ENCODE data around the gene MASP2. TPM values are rescaled to one million over a fixed set of nuclear protein-coding genes. Genes with fewer than 3 reads are reported as not detected.
A peak's percentile ranks its signal among the peaks of the same experiment; 100 is the strongest.

Gene MASP2
- total RNA-seq, 1 experiment from 2014 or later = 0.25 TPM

GRCh38 chr1:11045428-11046269, 1.4 kb downstream of the MASP2 start:
- no peaks in the 10 kb centered on the region for H3K9me2 ChIP-seq (ENCODE audit: insufficient read depth)
- H3K79me2 ChIP-seq (ENCODE audit: insufficient read depth, low read length) = no peaks in the 10 kb centered on the region
- H4K20me1 ChIP-seq (ENCODE audit: insufficient read depth) = no peaks in the 10 kb centered on the region
- H3K27ac ChIP-seq (ENCODE audit: low read depth, low read length) = no peak overlapping the region
- no peaks in the 10 kb centered on the region for H3K4me1 ChIP-seq (ENCODE audit: control insufficient read depth in 1 of 2, insufficient read depth in 2 of 2, low read length in 2 of 2)
- ChIA-PET RAD21 (ENCODE audit: low non-redundant PET in 1 of 2, low total read pairs in 2 of 2, uncharacterized antibody in 2 of 2, unreplicated experiment in 2 of 2) (no interaction called here), POLR2A (no interaction called here), CTCF (interaction anchor here (1.4 kb wide), 1 partner anchor 8 kb away, joined by 5 read pairs; no protein-coding TSS in a partner anchor)
- no peak overlapping the region for H3K9ac ChIP-seq (ENCODE audit: low read length)
- no peak for DNase-seq (ENCODE audit: low read depth, low spot score)
- no peak for TF ChIP-seq TCF7L2 (IDR thresholded peaks at IDR 0.05; ENCODE audit: borderline replicate concordance, extremely low read depth, insufficient read depth, insufficient read length)
- no peak for TF ChIP-seq CBX3 (IDR thresholded peaks at IDR 0.05; ENCODE audit: low read depth)
- no peak for TF ChIP-seq POLR2AphosphoS5 (IDR thresholded peaks at IDR 0.05; ENCODE audit: low read depth, low read length)
- TF ChIP-seq EGR1 (IDR thresholded peaks at IDR 0.05; ENCODE audit: low read depth) = no peak
- no peak overlapping the region for H3K4me3 ChIP-seq (replicated peaks in 1 of 2; ENCODE audit: low read depth in 1 of 2, low read length in 2 of 2)
- no peaks in the 10 kb centered on the region for H3K36me3 ChIP-seq (ENCODE audit: control insufficient read depth in 1 of 2, insufficient read depth in 2 of 2, low read length in 2 of 2)
- H2AFZ ChIP-seq (ENCODE audit: low read depth, low read length, poor library complexity, severe bottlenecking) = no peak overlapping the region
- BruUV-seq (replicated peaks) = no TSS peak
- H3K4me2 ChIP-seq (ENCODE audit: low read length) = no peak overlapping the region
- H3K27me3 ChIP-seq (ENCODE audit: insufficient read depth, low read length) = no peaks in the 10 kb centered on the region
- no peaks in the 10 kb centered on the region for H3K9me3 ChIP-seq (ENCODE audit: control insufficient read depth in 1 of 2, insufficient read depth in 1 of 2, low read depth in 1 of 2, low read length in 2 of 2)
- ATAC-seq = peak; percentile 64
- intact Hi-C loops (cut with micrococcal nuclease) = no loop called here

- Histone ChIP-seq H4K20me1 (ENCODE audit: insufficient read depth) (no peaks in the 10 kb centered on the region), H3K79me2 (ENCODE audit: insufficient read depth, low read length) (no peaks in the 10 kb centered on the region), H3K27ac (ENCODE audit: low read depth, low read length) (no peak overlapping the region), H3K4me1 (ENCODE audit: control insufficient read depth in 1 of 2, insufficient read depth in 2 of 2, low read length in 2 of 2) (no peaks in the 10 kb centered on the region), H3K9me3 (ENCODE audit: control insufficient read depth in 1 of 2, insufficient read depth in 1 of 2, low read depth in 1 of 2, low read length in 2 of 2) (no peaks in the 10 kb centered on the region), H3K4me2 (ENCODE audit: low read length) (no peak overlapping the region), H2AFZ (ENCODE audit: low read depth, low read length, poor library complexity, severe bottlenecking) (no peak overlapping the region), H3K27me3 (ENCODE audit: insufficient read depth, low read length) (no peaks in the 10 kb centered on the region), H3K9me2 (ENCODE audit: insufficient read depth) (no peaks in the 10 kb centered on the region), H3K9ac (ENCODE audit: low read length) (no peak overlapping the region), H3K36me3 (ENCODE audit: control insufficient read depth in 1 of 2, insufficient read depth in 2 of 2, low read length in 2 of 2) (no peaks in the 10 kb centered on the region), H3K4me3 (replicated peaks in 1 of 2; ENCODE audit: low read depth in 1 of 2, low read length in 2 of 2) (no peak overlapping the region)
- ChIA-PET RAD21 (ENCODE audit: low non-redundant PET in 1 of 2, low total read pairs in 2 of 2, uncharacterized antibody in 2 of 2, unreplicated experiment in 2 of 2) (no interaction called here), CTCF (interaction anchor here (1.4 kb wide), 1 partner anchor 7 kb away, joined by 5 read pairs; no protein-coding TSS in a partner anchor), POLR2A (no interaction called here)
- peak; percentile 10; the same call in 1 of the 2 replicates for ATAC-seq
- intact Hi-C loops (cut with micrococcal nuclease) = no loop called here
- TF ChIP-seq YY1 (IDR thresholded peaks at IDR 0.05; ENCODE audit: extremely low read depth, insufficient replicate concordance, low read depth, low read length) (no peak), RAD21 (IDR thresholded peaks at IDR 0.05; ENCODE audit: low read depth) (no peak), MAX (IDR thresholded peaks at IDR 0.05) (no peak), ATF3 (IDR thresholded peaks at IDR 0.05) (no peak), ZNF274 (IDR thresholded peaks at IDR 0.05; ENCODE audit: low read depth, low read length) (no peak), EZH2 (IDR thresholded peaks at IDR 0.05) (no peak), CTCF (IDR thresholded peaks at IDR 0.05 in 2 of 3, conservative IDR thresholded peaks at IDR 0.05 in 1 of 3; ENCODE audit: borderline replicate concordance in 1 of 3, insufficient read depth in 1 of 3, low read depth in 2 of 3, low read length in 2 of 3) (no peak), CEBPB (IDR thresholded peaks at IDR 0.05; ENCODE audit: low read depth) (no peak), CBX3 (IDR thresholded peaks at IDR 0.05; ENCODE audit: low read depth) (no peak)
- BruUV-seq (replicated peaks) = no TSS peak
- DNase-seq (ENCODE audit: low read depth, low spot score) = no peak
These were observed 2.1 kb downstream of the MASP2 start for GRCh38 chr1:11044849-11045427.
